ENCODE results near the gene AKAP13. TPM values are rescaled to one million over a fixed set of nuclear protein-coding genes. Genes with fewer than 3 reads are reported as not detected.

The AKAP13 gene
- total and polyA plus RNA-seq, 2 of the 13 experiments (the other 11 are each of a cell fraction or from before 2014, with no cell fraction given) = 6.7 to 27.1 TPM

- Histone ChIP-seq H3K4me2 (ENCODE audit: low read depth, low read length) (no peak overlapping the region), H4K20me1 (ENCODE audit: insufficient read depth, low read length) (no peaks in the 10 kb centered on the region), H3K4me3 (replicated peaks in 1 of 3; ENCODE audit: insufficient read depth in 1 of 3, low read depth in 2 of 3, low read length in 3 of 3) (no peak overlapping the region), H3K79me2 (ENCODE audit: insufficient read depth, low read length) (no peaks in the 10 kb centered on the region), H3K36me3 (replicated peaks in 1 of 2; ENCODE audit: control insufficient read depth in 1 of 2, insufficient read depth in 2 of 2, low read length in 2 of 2) (no peaks in the 10 kb centered on the region; a peak in 1 of 5 replicates), H3K9ac (ENCODE audit: insufficient read depth, low read depth, low read length) (no peak overlapping the region), H2AFZ (ENCODE audit: low read length) (no peak overlapping the region), H3K4me1 (ENCODE audit: insufficient read depth, low read length) (peaks cover 26% of the 10 kb centered on the region), H3K9me3 (ENCODE audit: low read length) (no peaks in the 10 kb centered on the region), H3K27ac (ENCODE audit: extremely low read length, insufficient read depth, low read length) (no peak overlapping the region), H3K27me3 (ENCODE audit: control insufficient read depth in 1 of 2, insufficient read depth in 2 of 2, low read length in 2 of 2) (no peaks in the 10 kb centered on the region)
- ChIA-PET POLR2A (no interaction called here), CTCF (ENCODE audit: low intra/inter-chr PET ratio, low total read pairs) (no interaction called here)
- no peak for TF ChIP-seq CCAR2 (optimal IDR thresholded peaks at IDR 0.05; ENCODE audit: low read depth, low read length)
- TF ChIP-seq ZNF264 (CRISPR knock-in tag; IDR thresholded peaks at IDR 0.05) = no peak
- no peak for DNase-seq (ENCODE audit: low spot score)
- 90% methylated on average over 7 of the region's 7 CpGs for WGBS (ENCODE audit: low lambda C conversion rate)
- BruUV-seq (replicated peaks) = no TSS peak
- ATAC-seq = no peak
- FAIRE-seq = no peak
- intact Hi-C loops (cut with micrococcal nuclease; ENCODE audit: unreplicated experiment) = no loop called here
- in situ Hi-C loops (cut with HindIII; ENCODE audit: extremely low pct_ligation_motif_present, low pct_unique_long_range_greater_than_20kb) = loop anchor here (25.0 kb wide), 1 partner anchor 415 kb away; no protein-coding TSS in a partner anchor
Measured at GRCh38 chr15:85702321-85703101, 322.1 kb downstream of the AKAP13 start.

- intact Hi-C loops (cut with micrococcal nuclease; ENCODE audit: unreplicated experiment) = no loop called here
- Histone ChIP-seq H3K4me2 (ENCODE audit: low read depth, low read length) (no peak overlapping the region), H3K27ac (ENCODE audit: extremely low read length, insufficient read depth, low read length) (no peak overlapping the region), H3K9ac (ENCODE audit: insufficient read depth, low read depth, low read length) (no peak overlapping the region), H2AFZ (ENCODE audit: low read length) (no peak overlapping the region), H4K20me1 (ENCODE audit: insufficient read depth, low read length) (no peaks in the 10 kb centered on the region), H3K27me3 (ENCODE audit: control insufficient read depth in 1 of 2, insufficient read depth in 2 of 2, low read length in 2 of 2) (no peaks in the 10 kb centered on the region), H3K4me3 (replicated peaks in 1 of 3; ENCODE audit: insufficient read depth in 1 of 3, low read depth in 2 of 3, low read length in 3 of 3) (no peak overlapping the region), H3K4me1 (ENCODE audit: insufficient read depth, low read length) (peaks cover 40% of the 10 kb centered on the region), H3K36me3 (replicated peaks in 1 of 2; ENCODE audit: control insufficient read depth in 1 of 2, insufficient read depth in 2 of 2, low read length in 2 of 2) (no peaks in the 10 kb centered on the region; a peak in 1 of 5 replicates), H3K9me3 (ENCODE audit: low read length) (no peaks in the 10 kb centered on the region), H3K79me2 (ENCODE audit: insufficient read depth, low read length) (no peaks in the 10 kb centered on the region)
- BruUV-seq (replicated peaks) = no TSS peak
- ATAC-seq (no peak), FAIRE-seq (no peak), DNase-seq (ENCODE audit: low spot score) (no peak)
- ChIA-PET POLR2A (no interaction called here), CTCF (ENCODE audit: low intra/inter-chr PET ratio, low total read pairs) (no interaction called here)
- 91% methylated on average over 4 of the region's 4 CpGs for WGBS (ENCODE audit: low lambda C conversion rate)
- in situ Hi-C loops (cut with HindIII; ENCODE audit: extremely low pct_ligation_motif_present, low pct_unique_long_range_greater_than_20kb) = loop anchor here (25.0 kb wide), 1 partner anchor 417 kb away; no protein-coding TSS in a partner anchor
- TF ChIP-seq ATAD3A (CRISPR knock-in tag; IDR thresholded peaks at IDR 0.05) (no peak), NCOA5 (CRISPR knock-in tag; IDR thresholded peaks at IDR 0.05) (no peak), SCMH1 (CRISPR knock-in tag; IDR thresholded peaks at IDR 0.05; ENCODE audit: borderline replicate concordance) (no peak), CEBPG (CRISPR knock-in tag; IDR thresholded peaks at IDR 0.05) (no peak), ZSCAN9 (CRISPR knock-in tag; IDR thresholded peaks at IDR 0.05; ENCODE audit: borderline replicate concordance) (no peak), MED1 (CRISPR knock-in tag; IDR thresholded peaks at IDR 0.05) (no peak), ZNF766 (CRISPR knock-in tag; IDR thresholded peaks at IDR 0.05; ENCODE audit: borderline replicate concordance) (no peak), PBX2 (CRISPR knock-in tag; IDR thresholded peaks at IDR 0.05) (no peak), FUBP1 (CRISPR knock-in tag; IDR thresholded peaks at IDR 0.05; ENCODE audit: borderline replicate concordance) (no peak), ZNF775 (CRISPR knock-in tag; IDR thresholded peaks at IDR 0.05; ENCODE audit: borderline replicate concordance) (no peak), NR2F1 (CRISPR knock-in tag; IDR thresholded peaks at IDR 0.05) (no peak), SPEN (CRISPR knock-in tag; IDR thresholded peaks at IDR 0.05; ENCODE audit: low read depth) (no peak)
Measured at GRCh38 chr15:85704066-85704465, 323.7 kb downstream of the AKAP13 start.
